HG02840 (cell line): Measurements from ENCODE around the gene SLC5A2.
"Not testable (repeated sequence)": the region's sequence is repeated elsewhere in the genome, so short reads cannot be mapped to it uniquely, and the experiment has no call there.

Experiments
- ATAC-seq: cut with Tn5 transposase; IDR thresholded peaks from one replicate; pipeline ENCODE4 v1.9.1; 2021; ENCODE audit warnings: mild to moderate bottlenecking, moderate library complexity, moderate number of reproducible peaks; ENCODE audit not compliant: unreplicated experiment, low FRiP score

The SLC5A2 gene

DNA sequence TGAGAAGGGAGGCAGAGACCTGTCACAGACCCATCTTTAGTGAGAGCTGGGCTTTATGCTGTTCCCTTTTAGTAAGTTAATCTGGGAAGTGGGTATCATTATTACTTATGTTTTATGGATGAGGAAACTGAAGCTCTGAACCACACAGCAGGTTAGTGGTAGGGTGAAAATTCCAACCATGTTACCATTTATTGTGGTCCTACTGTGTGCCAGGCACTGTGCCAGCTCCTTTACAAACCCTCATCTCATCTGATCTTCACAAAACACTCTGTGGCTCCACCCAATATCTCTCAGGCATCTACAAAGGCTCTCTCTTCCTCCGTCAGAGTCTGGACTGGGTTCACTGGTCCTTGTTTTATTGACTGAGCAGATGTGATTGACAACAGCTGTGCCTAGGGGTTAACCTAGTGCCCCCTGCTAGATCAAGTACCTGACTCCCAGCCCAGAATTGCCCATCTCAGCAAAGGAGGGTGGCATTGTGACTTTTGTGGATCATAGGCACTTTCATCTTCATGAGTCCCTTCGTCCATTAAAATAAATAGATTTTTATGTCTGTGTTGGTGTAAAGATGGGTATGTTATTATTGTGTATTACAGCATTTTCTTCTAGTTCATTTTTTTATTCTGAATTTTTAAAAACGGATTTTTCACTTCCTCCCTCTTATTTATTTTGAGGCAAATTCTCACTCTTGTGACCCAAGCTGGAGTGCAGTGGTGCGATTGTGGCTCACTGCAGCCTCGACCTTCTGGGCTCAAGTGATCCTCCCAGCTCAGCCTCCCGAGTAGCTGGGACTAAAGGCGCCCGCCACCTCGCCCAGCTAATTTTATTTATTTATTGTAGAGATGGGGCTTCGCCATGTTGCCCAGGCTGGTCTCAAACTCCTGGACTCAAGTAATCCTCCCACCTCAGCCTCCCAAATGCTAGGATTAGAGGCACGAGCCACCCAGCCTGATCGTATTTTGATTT is 7.9 kb upstream of the SLC5A2 start:
- no peak for ATAC-seq

DNA sequence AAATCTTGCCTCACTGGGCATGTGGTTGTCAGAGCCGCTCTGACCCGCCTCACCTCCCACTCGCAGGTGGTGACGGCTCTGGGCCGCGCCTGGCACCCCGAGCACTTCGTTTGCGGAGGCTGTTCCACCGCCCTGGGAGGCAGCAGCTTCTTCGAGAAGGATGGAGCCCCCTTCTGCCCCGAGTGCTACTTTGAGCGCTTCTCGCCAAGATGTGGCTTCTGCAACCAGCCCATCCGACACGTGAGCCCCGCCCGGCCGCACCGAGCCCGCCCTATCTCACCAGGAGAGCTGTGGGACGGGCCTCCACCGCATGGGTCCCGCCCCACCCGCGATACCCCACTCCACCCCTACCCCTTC is 7.0 kb upstream of the SLC5A2 start:
- ATAC-seq = no peak

DNA sequence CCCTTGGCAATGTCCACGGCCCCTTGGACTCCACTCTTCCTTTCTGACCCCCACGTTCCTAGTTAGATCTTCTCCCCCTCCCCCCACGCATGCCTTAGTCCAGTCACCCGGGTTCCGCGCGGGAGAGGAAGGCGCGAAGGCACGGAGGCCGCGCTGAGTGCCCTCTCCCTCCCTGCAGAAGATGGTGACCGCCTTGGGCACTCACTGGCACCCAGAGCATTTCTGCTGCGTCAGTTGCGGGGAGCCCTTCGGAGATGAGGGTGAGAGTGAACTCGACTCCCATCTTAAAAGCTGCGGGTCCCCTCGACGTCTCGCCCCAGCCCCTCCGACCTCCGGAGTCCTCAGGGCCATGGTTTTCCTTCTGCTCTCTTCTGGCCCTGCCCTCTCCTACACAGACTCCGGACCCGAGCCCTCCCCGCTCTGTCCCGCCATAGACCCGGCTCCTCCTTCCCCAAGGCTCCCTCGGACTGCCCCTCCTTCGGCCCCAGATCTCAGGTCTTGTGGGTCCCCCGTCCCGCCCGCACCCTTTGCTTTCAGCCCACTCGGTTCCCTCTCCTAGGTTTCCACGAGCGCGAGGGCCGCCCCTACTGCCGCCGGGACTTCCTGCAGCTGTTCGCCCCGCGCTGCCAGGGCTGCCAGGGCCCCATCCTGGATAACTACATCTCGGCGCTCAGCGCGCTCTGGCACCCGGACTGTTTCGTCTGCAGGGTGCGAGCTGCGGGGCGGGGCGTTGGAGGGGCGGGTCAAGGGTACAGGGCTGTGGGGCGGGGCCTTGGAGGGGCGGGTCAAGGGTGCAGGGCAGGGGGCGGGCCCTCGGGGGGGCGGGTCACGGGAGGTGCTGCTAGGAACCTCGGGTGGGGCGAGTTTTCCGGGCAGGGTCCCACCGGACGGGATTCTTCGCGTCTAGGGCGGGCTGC is 6.4 kb upstream of the SLC5A2 start:
- no peak for ATAC-seq

DNA sequence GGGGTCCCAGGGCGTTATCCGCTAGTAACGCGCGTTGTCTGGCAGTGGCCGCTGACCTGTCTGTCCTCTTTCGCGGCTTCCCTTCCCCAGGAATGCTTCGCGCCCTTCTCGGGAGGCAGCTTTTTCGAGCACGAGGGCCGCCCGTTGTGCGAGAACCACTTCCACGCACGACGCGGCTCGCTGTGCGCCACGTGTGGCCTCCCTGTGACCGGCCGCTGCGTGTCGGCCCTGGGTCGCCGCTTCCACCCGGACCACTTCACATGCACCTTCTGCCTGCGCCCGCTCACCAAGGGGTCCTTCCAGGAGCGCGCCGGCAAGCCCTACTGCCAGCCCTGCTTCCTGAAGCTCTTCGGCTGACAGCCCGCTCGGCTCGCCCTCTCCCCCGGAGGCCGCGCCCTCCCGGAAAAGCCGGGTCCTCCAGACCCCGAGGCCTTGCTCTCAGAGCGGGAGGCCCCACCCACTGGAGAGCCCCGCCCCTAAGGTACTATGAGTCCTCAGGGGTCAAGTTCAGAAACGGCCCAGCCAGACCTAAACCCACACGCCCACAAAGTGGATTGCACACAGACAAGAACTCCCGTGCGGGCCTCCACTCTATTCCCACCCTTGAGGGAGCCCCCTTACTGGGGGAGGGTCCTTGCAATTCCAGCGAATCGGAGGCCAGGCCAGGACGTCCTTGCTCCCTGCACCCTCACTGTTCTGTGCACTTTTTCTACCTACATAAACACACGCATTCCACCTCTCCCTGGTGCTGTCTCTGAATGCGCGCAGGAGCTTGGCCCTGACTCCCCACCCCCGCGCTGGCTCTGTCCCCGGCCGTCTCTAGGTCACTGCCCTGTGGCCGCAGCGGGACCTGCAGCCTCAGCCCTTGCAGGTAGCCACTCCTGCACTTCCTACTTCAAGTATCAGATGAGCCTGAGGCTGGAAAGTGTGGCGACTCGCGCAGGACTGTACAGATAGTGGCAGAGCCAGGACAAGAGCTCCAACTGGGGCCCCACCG is 5.4 kb upstream of the SLC5A2 start:
- ATAC-seq = no peak

DNA sequence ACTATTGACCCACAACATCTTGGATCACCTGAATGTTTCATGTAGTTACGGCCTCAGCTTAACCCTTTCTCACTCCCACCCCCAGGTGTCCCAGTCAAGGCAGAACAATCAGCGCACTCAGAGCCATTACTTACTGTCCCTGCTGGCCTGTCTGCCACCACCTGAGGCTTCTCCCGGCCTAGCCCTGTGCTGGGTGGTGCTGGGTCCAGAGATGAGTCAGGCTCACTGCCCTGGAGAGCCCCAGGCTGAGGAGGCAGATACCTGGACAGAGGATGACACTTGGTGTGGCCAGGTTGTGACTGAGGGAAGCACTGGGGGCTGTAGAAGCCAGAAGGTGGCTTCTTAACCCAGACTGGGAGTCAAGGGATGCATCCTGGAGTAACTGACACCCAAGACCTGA is 4.0 kb upstream of the SLC5A2 start:
- no peak for ATAC-seq

DNA sequence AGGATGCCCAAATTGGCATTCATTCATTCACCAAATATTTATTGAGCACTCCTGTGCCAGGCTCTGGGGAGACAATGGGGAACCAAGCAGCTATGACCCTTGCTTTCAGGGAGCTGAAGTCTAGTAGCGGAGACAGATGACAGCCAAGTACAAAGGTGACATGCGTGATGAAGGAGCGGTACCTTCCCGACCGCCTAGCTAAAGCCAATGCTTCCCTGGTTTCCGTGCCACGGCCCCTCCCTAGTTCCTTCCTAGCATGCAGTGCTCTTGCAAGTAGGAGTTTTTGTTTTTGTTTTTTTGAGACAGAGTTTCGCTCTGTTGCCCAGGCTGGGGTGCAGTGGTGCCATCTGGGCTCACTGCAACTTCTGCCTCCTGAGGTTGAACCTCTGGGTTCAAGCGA is 3.2 kb upstream of the SLC5A2 start:
- no peak for ATAC-seq

DNA sequence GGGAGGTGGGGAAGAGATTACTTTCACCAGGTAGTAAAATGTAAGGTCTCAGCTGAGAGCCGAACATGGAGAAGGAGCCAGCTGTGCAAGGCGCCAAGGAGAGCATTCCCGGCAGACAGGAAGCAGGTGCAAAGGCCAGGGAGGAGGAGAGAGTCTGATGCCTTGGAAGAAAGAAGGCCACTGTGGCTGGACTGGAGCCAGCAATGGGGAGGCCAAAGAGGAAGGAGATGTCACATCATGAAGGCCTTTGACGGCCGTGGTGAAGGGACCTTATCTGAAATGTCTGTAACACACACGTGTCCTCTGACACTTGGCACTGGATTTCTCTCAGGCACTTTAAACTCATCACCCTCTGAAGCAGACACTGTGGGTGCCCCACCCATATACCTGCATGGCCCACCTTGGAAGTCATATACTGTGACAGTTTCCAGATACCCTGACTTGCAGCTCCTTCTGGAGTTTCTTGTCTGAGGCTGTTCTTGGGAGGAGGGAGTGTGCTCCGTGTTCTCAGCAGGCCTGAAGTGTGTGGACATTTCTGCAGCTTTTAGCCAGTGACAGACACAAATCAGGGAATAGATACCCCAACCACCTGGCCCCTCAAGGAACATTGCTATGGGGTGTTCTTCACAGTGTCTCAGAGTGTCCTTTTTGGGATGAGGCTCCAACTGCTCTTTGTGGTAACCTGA is 1.9 kb upstream of the SLC5A2 start:
- no peak for ATAC-seq

DNA sequence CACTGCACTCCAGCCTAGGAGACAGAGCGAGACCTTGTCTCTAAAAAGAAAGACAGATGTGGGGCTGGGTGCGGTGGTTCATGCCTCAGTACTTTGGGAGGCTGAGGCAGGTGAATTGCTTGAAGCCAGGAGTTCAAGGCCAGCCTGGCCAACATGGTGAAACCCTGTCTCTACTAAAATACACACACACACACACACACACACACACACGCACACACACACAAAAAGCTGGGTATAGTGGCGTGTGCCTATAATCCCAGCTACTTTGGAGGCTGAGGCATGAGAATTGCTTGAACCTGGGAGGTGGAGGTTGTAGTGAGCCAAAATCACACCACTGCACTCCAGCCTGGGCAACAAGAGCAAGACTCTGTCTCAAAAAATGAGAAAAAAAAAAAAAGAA is 1.1 kb downstream of the SLC5A2 start:
- not testable (repeated sequence) for ATAC-seq

DNA sequence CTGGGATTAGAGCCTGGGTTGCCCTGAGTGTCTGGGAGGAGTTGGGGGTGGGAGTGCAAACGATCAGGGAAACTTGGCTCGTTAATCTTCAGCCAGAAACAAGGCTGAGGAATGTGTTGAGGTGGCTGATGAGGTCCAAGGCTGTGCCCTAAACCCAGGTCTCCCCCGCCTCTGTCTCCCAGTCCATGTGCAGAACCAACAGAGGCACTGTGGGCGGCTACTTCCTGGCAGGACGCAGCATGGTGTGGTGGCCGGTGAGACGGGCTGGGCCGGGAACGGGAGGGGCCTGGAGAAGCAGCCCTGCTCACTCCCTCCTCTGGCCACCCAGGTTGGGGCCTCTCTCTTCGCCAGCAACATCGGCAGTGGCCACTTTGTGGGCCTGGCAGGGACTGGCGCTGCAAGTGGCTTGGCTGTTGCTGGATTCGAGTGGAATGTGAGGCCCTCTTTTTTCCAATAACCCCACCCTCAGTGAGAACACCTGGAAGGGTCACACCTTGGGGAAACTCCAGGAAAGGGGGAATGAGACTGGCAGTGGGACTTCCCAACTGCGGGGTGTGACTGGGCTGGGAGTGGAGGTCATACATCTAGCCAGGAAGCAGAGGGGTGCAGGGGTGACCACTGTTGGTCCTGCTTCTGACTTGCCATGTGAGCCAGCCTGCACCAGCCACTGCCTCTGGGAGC is 1.7 kb downstream of the SLC5A2 start:
- no peak for ATAC-seq

DNA sequence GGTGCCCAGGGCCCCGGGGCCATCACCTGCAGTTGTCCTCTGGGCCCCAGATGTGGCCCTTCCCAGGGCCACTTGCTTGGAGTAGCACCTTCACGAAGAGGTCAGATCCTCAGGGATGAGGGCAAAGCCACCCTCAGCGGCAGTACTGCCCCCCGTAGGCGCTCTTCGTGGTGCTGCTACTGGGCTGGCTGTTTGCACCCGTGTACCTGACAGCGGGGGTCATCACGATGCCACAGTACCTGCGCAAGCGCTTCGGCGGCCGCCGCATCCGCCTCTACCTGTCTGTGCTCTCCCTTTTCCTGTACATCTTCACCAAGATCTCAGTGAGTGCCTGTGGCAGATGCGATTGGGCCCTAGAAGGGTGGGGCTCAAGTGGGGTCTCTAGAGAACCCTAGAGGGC is 2.6 kb downstream of the SLC5A2 start:
- no peak for ATAC-seq

DNA sequence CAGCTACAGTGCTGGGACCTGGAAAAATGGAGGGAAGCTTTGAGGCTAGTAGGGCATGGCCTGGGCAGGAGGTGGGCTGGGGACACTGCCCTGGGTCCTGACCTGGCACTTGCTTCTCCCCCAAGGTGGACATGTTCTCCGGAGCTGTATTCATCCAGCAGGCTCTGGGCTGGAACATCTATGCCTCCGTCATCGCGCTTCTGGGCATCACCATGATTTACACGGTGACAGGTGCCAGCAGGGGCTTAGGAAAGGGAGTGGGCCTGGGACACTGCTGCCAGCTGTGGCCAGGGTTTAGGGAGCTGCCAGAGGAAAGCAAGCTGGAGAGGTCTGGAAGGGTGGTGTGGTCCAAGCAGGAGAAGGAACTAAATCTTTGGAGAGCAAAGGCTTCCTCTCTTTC is 3.1 kb downstream of the SLC5A2 start:
- ATAC-seq = no peak

DNA sequence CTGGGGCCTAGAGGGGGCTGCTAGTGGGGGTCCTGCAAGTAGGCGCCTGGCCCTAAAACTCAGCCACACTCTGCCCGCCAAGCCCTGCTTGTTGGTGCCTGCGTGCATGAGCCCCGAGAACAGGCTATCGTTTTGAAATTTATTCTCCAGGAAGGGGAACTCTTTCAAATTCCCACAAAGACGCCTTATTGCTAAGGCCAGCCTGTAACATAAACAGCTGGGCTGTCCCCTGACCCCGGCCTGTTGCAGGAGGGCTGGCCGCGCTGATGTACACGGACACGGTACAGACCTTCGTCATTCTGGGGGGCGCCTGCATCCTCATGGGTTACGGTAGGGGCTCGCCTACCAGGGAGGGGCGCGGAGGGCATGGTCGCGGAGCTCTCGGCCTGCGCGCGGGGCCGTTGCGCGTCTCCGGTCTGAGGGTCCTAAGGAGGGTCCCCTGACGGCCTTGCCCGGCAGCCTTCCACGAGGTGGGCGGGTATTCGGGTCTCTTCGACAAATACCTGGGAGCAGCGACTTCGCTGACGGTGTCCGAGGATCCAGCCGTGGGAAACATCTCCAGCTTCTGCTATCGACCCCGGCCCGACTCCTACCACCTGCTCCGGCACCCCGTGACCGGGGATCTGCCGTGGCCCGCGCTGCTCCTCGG is 4.3 kb downstream of the SLC5A2 start:
- no peak for ATAC-seq

DNA sequence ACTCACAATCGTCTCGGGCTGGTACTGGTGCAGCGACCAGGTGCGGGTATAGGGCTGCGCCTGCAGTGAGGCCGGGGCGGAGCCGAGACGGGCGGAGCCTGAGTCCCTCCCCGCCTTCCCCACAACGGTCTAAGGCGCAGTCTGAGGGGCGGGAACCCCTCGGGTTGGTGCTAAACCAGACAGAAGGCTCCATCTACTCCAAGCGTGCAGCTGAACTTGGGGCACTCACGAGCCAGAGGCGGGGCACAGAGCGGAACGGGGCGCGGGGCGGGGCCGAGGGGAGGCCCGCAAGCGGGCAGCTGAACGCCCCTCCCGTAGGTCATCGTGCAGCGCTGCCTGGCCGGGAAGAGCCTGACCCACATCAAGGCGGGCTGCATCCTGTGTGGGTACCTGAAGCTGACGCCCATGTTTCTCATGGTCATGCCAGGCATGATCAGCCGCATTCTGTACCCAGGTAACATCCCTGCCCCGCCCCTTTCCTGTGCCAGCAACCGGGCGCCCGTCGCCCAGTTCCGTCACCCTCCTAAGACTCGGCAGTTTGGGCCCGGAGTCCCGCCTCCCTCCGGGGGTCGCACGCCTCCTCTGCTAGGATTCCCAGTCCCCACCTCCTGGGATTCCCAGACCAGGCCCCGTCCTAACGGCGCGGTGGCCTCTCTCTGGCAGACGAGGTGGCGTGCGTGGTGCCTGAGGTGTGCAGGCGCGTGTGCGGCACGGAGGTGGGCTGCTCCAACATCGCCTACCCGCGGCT is 5.0 kb downstream of the SLC5A2 start:
- no peak for ATAC-seq

DNA sequence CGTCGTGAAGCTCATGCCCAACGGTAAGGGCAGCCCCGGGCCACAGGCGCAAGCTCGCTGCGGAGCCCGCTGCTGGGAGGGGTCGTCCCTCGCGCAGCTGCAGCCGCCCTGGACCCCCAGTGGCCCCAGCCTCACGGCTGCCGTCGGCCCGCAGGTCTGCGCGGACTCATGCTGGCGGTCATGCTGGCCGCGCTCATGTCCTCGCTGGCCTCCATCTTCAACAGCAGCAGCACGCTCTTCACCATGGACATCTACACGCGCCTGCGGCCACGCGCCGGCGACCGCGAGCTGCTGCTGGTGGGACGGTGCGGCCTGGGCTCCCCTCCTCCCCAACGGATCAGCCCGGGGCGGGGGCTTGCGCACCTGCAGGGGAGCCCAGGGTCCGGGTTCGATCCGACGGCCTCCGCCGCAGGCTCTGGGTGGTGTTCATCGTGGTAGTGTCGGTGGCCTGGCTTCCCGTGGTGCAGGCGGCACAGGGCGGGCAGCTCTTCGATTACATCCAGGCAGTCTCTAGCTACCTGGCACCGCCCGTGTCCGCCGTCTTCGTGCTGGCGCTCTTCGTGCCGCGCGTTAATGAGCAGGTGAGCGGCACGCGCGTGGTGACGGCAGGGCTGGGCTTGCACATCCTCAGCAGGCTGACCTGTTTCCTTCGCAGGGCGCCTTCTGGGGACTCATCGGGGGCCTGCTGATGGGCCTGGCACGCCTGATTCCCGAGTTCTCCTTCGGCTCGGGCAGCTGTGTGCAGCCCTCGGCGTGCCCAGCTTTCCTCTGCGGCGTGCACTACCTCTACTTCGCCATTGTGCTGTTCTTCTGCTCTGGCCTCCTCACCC is 5.8 kb downstream of the SLC5A2 start:
- ATAC-seq = no peak

DNA sequence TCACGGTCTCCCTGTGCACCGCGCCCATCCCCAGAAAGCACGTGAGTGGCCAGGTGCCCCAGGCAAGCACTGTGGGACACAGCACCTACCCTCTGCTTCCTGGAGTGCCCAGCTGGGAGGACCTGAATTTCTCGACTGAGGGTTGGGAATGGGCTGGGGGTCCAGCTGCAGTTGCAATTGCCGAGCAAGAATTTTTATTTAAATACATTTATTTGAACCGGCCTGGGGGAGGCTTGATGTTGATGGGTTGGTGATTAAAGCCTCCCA is 6.3 kb downstream of the SLC5A2 start:
- ATAC-seq = no peak

DNA sequence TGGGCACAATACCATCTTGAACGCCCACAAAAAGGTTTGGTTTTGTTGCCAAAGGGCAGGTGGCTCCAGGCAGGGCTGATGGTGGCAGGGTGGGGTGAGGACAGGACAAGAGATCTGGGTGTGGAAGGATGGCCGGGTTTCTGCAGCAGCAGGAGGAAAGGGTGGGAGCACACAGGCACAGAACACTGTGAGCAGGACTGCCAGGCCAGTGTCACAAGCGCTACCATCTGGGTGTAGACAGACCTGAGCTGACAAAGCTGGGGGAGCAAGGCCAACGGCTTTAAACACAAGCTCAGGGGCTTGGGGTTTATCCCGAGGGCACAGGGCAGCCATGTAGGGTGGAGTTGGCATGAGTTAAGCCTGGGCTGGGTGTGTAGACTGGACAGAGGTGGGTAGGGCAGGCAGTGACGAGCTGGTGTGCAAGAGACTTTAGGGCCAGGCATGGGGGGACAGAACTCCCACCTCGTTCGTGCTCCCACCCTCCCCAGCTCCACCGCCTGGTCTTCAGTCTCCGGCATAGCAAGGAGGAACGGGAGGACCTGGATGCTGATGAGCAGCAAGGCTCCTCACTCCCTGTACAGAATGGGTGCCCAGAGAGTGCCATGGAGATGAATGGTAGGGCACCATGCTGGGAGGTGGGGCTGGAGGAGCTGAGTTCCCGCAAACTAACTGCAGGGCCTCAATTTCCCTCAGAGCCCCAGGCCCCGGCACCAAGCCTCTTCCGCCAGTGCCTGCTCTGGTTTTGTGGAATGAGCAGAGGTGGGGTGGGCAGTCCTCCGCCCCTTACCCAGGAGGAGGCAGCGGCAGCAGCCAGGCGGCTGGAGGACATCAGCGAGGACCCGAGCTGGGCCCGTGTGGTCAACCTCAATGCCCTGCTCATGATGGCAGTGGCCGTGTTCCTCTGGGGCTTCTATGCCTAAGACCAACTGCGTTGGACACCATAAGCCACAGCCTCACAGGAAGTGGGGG is 7.0 kb downstream of the SLC5A2 start:
- ATAC-seq = no peak
